H1 (cell line): ENCODE measurements around the gene VOPP1. TPM values are rescaled to one million over a fixed set of nuclear protein-coding genes. Genes with fewer than 3 reads are reported as not detected.

Source experiments
- CTCF ChIA-PET: fragments of 300-600 bp; sonication (Branson Sonifier 250); formaldehyde crosslinking; loops from one replicate; lab custom pipeline; 2021; ENCODE audit not compliant: partially characterized antibody; lab: Charles Lee
- POLR2A ChIA-PET: fragments of 300-600 bp; sonication (Branson Sonifier 250); formaldehyde crosslinking; loops from one replicate; lab custom pipeline; 2021; ENCODE audit warnings: inconsistent platforms; ENCODE audit not compliant: partially characterized antibody; lab: Charles Lee
- DNase-seq, 2 experiments: peaks; one replicate each; pipeline versions ENCODE4 v3.0.0 to v3.0.0-alpha.2; 2010 to 2022; ENCODE audit warnings: low spot score in 2 of 2, low read depth in 1 of 2, mixed read lengths in 1 of 2
- FAIRE-seq: peaks from 2 replicates; lab custom pipeline; 2011; peaks lifted over from hg19 to GRCh38; lab: Jason Lieb, UNC
- H2AFZ ChIP-seq: 2 replicates; pipeline ENCODE4 v1.8.1; 2012; ENCODE audit warnings: low read length, inconsistent platforms
- H2AK5ac ChIP-seq: 2 replicates; pipeline ENCODE4 v1.6.1; 2013; ENCODE audit warnings: low read depth, low read length
- H2BK120ac ChIP-seq: replicated peaks from 2 replicates; pipeline ENCODE3; 2013; ENCODE audit warnings: low read depth, low read length, inconsistent platforms
- H2BK12ac ChIP-seq: 2 replicates; pipeline ENCODE4 v1.6.1; 2013; ENCODE audit warnings: low read depth, low read length
- H2BK15ac ChIP-seq: 2 replicates; pipeline ENCODE4 v1.6.1; 2013; ENCODE audit warnings: low read length
- H2BK20ac ChIP-seq: 2 replicates; pipeline ENCODE4 v1.6.1; 2013; ENCODE audit warnings: low read length
- H2BK5ac ChIP-seq: 2 replicates; pipeline ENCODE4 v1.6.1; 2013; ENCODE audit warnings: low read depth, low read length
- H3K14ac ChIP-seq: 2 replicates; pipeline ENCODE4 v1.6.1; 2013; ENCODE audit warnings: inconsistent platforms; ENCODE audit not compliant: insufficient read length
- H3K18ac ChIP-seq: 2 replicates; pipeline ENCODE4 v1.6.1; 2013; ENCODE audit warnings: low read length; ENCODE audit errors: extremely low read depth
- H3K23ac ChIP-seq: 2 replicates; pipeline ENCODE4 v1.6.1; 2013; ENCODE audit warnings: inconsistent platforms; ENCODE audit not compliant: insufficient read length
- H3K23me2 ChIP-seq: 2 replicates; pipeline ENCODE4 v1.6.1; 2013; ENCODE audit warnings: low read depth, low read length
- H3K27ac ChIP-seq: 2 replicates; pipeline ENCODE4 v1.6.1; 2011; ENCODE audit warnings: low read depth, low read length, inconsistent platforms
- H3K27me3 ChIP-seq, 4 experiments: replicated peaks in 1 of 4; 1 replicate in 1 of 4; 2 replicates in 3 of 4; pipeline versions ENCODE4 v1.6.1 to v1.8.1; 2011 to 2013; ENCODE audit warnings: low read length in 3 of 4, mild to moderate bottlenecking in 3 of 4, inconsistent platforms in 2 of 4, mixed read lengths in 2 of 4, moderate library complexity in 1 of 4; ENCODE audit not compliant: control insufficient read depth in 3 of 4, insufficient read depth in 3 of 4; ENCODE audit errors: extremely low read depth in 1 of 4
- H3K36me3 ChIP-seq, 4 experiments: 2 replicates each; pipeline versions ENCODE4 v1.6.1 to v1.8.1; 2011 to 2013; ENCODE audit warnings: mild to moderate bottlenecking in 4 of 4, low read length in 3 of 4, moderate library complexity in 2 of 4, control low read depth in 1 of 4, inconsistent platforms in 1 of 4; ENCODE audit not compliant: insufficient read depth in 4 of 4, control insufficient read depth in 2 of 4
- H3K4ac ChIP-seq: replicated peaks from 2 replicates; pipeline ENCODE3; 2013; ENCODE audit warnings: low read length, low read depth, mixed read lengths, inconsistent platforms; ENCODE audit not compliant: insufficient read length
- H3K4me1 ChIP-seq, 4 experiments: replicated peaks in 1 of 4; 1 replicate in 1 of 4; 2 replicates in 3 of 4; pipeline versions ENCODE4 v1.6.1 to v1.8.1; 2011 to 2013; ENCODE audit warnings: low read length in 3 of 4, inconsistent platforms in 2 of 4, mixed read lengths in 1 of 4; ENCODE audit not compliant: insufficient read depth in 4 of 4, control insufficient read depth in 3 of 4
- H3K4me2 ChIP-seq, 2 experiments: 2 replicates each; pipeline versions ENCODE4 v1.6.1 to v1.8.1; 2011 to 2013; ENCODE audit warnings: low read depth in 2 of 2, low read length in 2 of 2, control low read depth in 1 of 2, inconsistent platforms in 1 of 2, mild to moderate bottlenecking in 1 of 2; ENCODE audit not compliant: insufficient read depth in 1 of 2
- H3K4me3 ChIP-seq, 4 experiments: fragments of 200-600, 300-600 bp in 1 of 4; sonication (generic), shearing (Covaris generic), sonication (Bioruptor Twin) in 1 of 4; 2 replicates each; pipeline versions ENCODE4 v1.5.1 to v1.8.1; 2011 to 2016; ENCODE audit warnings: low read length in 4 of 4, low read depth in 3 of 4, control low read depth in 2 of 4, inconsistent platforms in 2 of 4, mild to moderate bottlenecking in 2 of 4, mixed read lengths in 1 of 4, moderate library complexity in 1 of 4; ENCODE audit not compliant: insufficient read depth in 2 of 4; ENCODE audit errors: extremely low read depth in 1 of 4
- H3K56ac ChIP-seq: replicated peaks from 2 replicates; pipeline ENCODE3; 2013; ENCODE audit warnings: low read depth, mild to moderate bottlenecking, mixed read lengths, low read length, inconsistent platforms; ENCODE audit not compliant: insufficient read length
- H3K79me1 ChIP-seq: 2 replicates; pipeline ENCODE4 v1.6.1; 2013; ENCODE audit warnings: low read depth, low read length, control low read depth
- H3K79me2 ChIP-seq, 2 experiments: 2 replicates each; pipeline versions ENCODE4 v1.6.1 to v1.8.1; 2012 to 2013; ENCODE audit warnings: low read length in 2 of 2, mild to moderate bottlenecking in 2 of 2, inconsistent platforms in 1 of 2; ENCODE audit not compliant: insufficient read depth in 2 of 2, control insufficient read depth in 1 of 2
- H3K9ac ChIP-seq, 4 experiments: replicated peaks in 1 of 4; 1 replicate in 1 of 4; 2 replicates in 3 of 4; pipeline versions ENCODE4 v1.6.1 to v1.8.1; 2011 to 2013; ENCODE audit warnings: low read depth in 3 of 4, low read length in 3 of 4, control low read depth in 2 of 4, mild to moderate bottlenecking in 2 of 4, moderate library complexity in 2 of 4, inconsistent platforms in 1 of 4; ENCODE audit errors: extremely low read depth in 1 of 4
- H3K9me3 ChIP-seq, 2 experiments: 2 replicates each; pipeline versions ENCODE4 v1.6.1 to v1.8.1; 2012 to 2013; ENCODE audit warnings: mild to moderate bottlenecking in 2 of 2, moderate library complexity in 2 of 2, control low read depth in 1 of 2, inconsistent platforms in 1 of 2, low read depth in 1 of 2, low read length in 1 of 2, mixed read lengths in 1 of 2; ENCODE audit not compliant: insufficient read depth in 2 of 2
- H4K20me1 ChIP-seq, 2 experiments: replicated peaks in 1 of 2; 2 replicates each; pipeline versions ENCODE3 to v1.8.1; 2011 to 2013; ENCODE audit warnings: inconsistent platforms in 2 of 2, low read length in 2 of 2, mild to moderate bottlenecking in 1 of 2; ENCODE audit not compliant: insufficient read depth in 2 of 2, control insufficient read depth in 1 of 2
- H4K5ac ChIP-seq: 2 replicates; pipeline ENCODE4 v1.6.1; 2013; ENCODE audit warnings: low read length, low read depth, mixed read lengths, inconsistent platforms; ENCODE audit not compliant: insufficient read length
- H4K8ac ChIP-seq: 2 replicates; pipeline ENCODE4 v1.8.0; 2013; ENCODE audit warnings: mild to moderate bottlenecking, moderate library complexity, low read length, inconsistent platforms; ENCODE audit not compliant: insufficient read depth; ENCODE audit errors: extremely low read depth
- H4K91ac ChIP-seq: replicated peaks from 2 replicates; pipeline ENCODE3; 2013; ENCODE audit warnings: low read length, mixed read lengths, inconsistent platforms; ENCODE audit not compliant: insufficient read length
- BACH1 ChIP-seq: IDR thresholded peaks from 2 replicates; pipeline ENCODE4 v1.6.1; 2012; ENCODE audit warnings: low read length, improper control_type of control experiment
- POLR2AphosphoS5 ChIP-seq: IDR thresholded peaks from 2 replicates; pipeline ENCODE4 v1.6.1; 2011; ENCODE audit warnings: low read depth, low read length
- SIN3A ChIP-seq, 2 experiments: IDR thresholded peaks in 1 of 2; conservative IDR thresholded peaks in 1 of 2; 2 replicates each; pipeline ENCODE4 v1.6.1; 2011 to 2012; ENCODE audit warnings: low read length in 2 of 2, improper control_type of control experiment in 1 of 2, low read depth in 1 of 2, mild to moderate bottlenecking in 1 of 2
- SRF ChIP-seq: IDR thresholded peaks from 2 replicates; pipeline ENCODE4 v1.6.1; 2011; ENCODE audit warnings: mild to moderate bottlenecking, low read depth, low read length, moderate library complexity
- TAF1 ChIP-seq: IDR thresholded peaks from 2 replicates; pipeline ENCODE4 v1.6.1; 2011; ENCODE audit warnings: mild to moderate bottlenecking, low read depth, low read length
- ZNF274 ChIP-seq: IDR thresholded peaks from 2 replicates; pipeline ENCODE4 v1.7.0; 2012; ENCODE audit warnings: low read length, borderline replicate concordance; ENCODE audit errors: extremely low read depth
- WGBS, 2 experiments: shearing (Covaris generic) in 1 of 2; methylation state at CpG; one replicate each; pipeline versions ENCODE4 v1.1.6 to v1.1.7; 2013 to 2015; ENCODE audit warnings: low lambda C conversion rate in 2 of 2, mixed read lengths in 2 of 2, inconsistent platforms in 1 of 2, low coverage in 1 of 2, missing lambda C conversion rate in 1 of 2; ENCODE audit not compliant: insufficient replicate concordance in 2 of 2, insufficient coverage in 1 of 2, insufficient read length in 1 of 2; ENCODE audit errors: extremely low coverage in 1 of 2, missing lambda C conversion rate in 1 of 2; 5-methylcytosine and 5-hydroxymethylcytosine counted together
- polyA plus RNA-seq, 7 experiments: library from polyadenylated mRNA; depleted of rRNA in 3 of 7; stranded (reverse) in 5 of 7; unstranded in 2 of 7; fragments of >200 nt in 5 of 7; fragments of 200-250 nt in 2 of 7; gene quantifications; 1 replicate in 5 of 7; 2 replicates in 1 of 7; 4 replicates in 1 of 7; pipeline versions ENCODE4 v1.2.1 to v1.2.3, GENCODE V29; 2011 to 2013; ENCODE audit warnings: missing spikeins in 2 of 7, mixed read lengths in 2 of 7
- total RNA-seq: library from RNA; stranded (reverse); fragmentation: NEBNext Ultra II Directional; extraction: Animal tissue kit (Norgen Biotek cat#: 25700); gene quantifications from 2 replicates; pipeline ENCODE4 v1.2.1, GENCODE V29; 2021

Gene VOPP1
- total and polyA plus RNA-seq, 2 of the 8 experiments (the other 6 are each of a cell fraction or from before 2014, with no cell fraction given) = 44.7 to 83.0 TPM

DNA sequence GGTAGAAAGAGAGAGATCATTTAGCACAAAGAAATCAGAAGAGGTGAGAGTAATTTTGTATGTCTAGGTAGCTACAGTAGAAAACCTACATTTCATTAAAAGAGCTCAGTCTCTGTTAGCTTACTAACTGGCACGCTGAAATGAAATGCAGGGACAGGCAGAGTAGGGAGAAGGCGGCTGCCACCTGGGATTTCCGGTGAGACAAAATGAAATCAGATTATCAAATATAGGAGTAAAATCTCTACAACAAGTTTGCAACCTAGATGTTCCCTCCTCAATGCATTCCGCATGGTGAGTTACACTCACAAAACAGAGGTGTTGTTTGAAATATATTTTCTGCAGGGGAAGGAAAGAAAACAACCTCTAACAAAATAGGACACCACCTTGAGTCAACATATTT, 55.9 kb downstream of the VOPP1 start:
- Histone ChIP-seq H4K91ac (no peak overlapping the region), H4K8ac (no peak overlapping the region), H3K14ac (no peak overlapping the region), H3K23me2 (no peaks in the 10 kb centered on the region), H3K9ac (no peak overlapping the region), H3K9me3 (no peaks in the 10 kb centered on the region), H2BK20ac (no peak overlapping the region), H3K79me1 (0 out of 2 replicates have a peak, but pooled peaks cover 4% of the 10 kb centered on the region), H3K4ac (no peak overlapping the region), H3K27ac (no peak overlapping the region), H3K18ac (no peak overlapping the region), H3K4me3 (no peak overlapping the region), H2AK5ac (no peak overlapping the region), H2BK5ac (no peak overlapping the region), H2AFZ (no peak overlapping the region), H3K4me1 (peaks cover 2 to 8% (median 3%) of the 10 kb centered on the region in 4 experiments; a peak in 6 of 7 replicates), H3K79me2 (peaks cover 0 to 10% of the 10 kb centered on the region in 2 experiments; a peak in 1 of 4 replicates), H2BK15ac (no peak overlapping the region), H3K27me3 (no peaks in the 10 kb centered on the region), H4K5ac (no peak overlapping the region), H2BK120ac (no peak overlapping the region), H3K4me2 (no peak overlapping the region), H2BK12ac (no peak overlapping the region), H3K56ac (no peak overlapping the region), H3K23ac (no peak overlapping the region), H4K20me1 (peaks cover 2 to 14% of the 10 kb centered on the region in 2 experiments), H3K36me3 (peaks cover 0 to 16% (median 8%) of the 10 kb centered on the region in 4 experiments; a peak in 4 of 8 replicates)
- ChIA-PET CTCF (interaction anchor here (1.3 to 1.7 kb wide), 2 partner anchors 10 to 14 kb away, joined by 3 to 4 read pairs; no protein-coding TSS in a partner anchor), POLR2A (interaction anchor here (0.7 to 1.0 kb wide), 2 partner anchors 8 to 27 kb away, joined by 3 read pairs; no protein-coding TSS in a partner anchor)
- WGBS, 2 experiments = 85% methylated on average over 4 of the region's 4 CpGs; no CpG with 5 or more reads in 1 of the 2 experiments
- DNase-seq (no peak), FAIRE-seq (no peak)
- TF ChIP-seq TAF1 (no peak), SIN3A (conservative IDR thresholded peaks at IDR 0.05 in 1 of 2, IDR thresholded peaks at IDR 0.05 in 1 of 2; ENCODE audit: low read depth in 1 of 2, low read length in 2 of 2) (no peak), SRF (no peak), POLR2AphosphoS5 (no peak), ZNF274 (no peak), BACH1 (no peak)
